Left ventricle myocardium inferior (tissue), 1 donor: ENCODE data around the gene CRELD2. TPM values are rescaled to one million over a fixed set of nuclear protein-coding genes. Genes with fewer than 3 reads are reported as not detected.
A peak's percentile ranks its signal among the peaks of the same experiment; 100 is the strongest.

Experiments
- DNase-seq: peaks from one replicate; pipeline ENCODE4 v3.0.0-alpha.2; 2020
- H3K27ac ChIP-seq: fragments of 200-600 bp; replicated peaks from 2 replicates; pipeline ENCODE4 v1.8.0; 2021
- H3K27me3 ChIP-seq: fragments of 200-600 bp; 2 replicates; pipeline ENCODE4 v1.8.0; 2021; ENCODE audit warnings: low read depth
- H3K36me3 ChIP-seq: fragments of 200-600 bp; 2 replicates; pipeline ENCODE4 v1.8.0; 2021
- H3K4me1 ChIP-seq: fragments of 200-600 bp; 2 replicates; pipeline ENCODE4 v1.8.0; 2021
- H3K4me3 ChIP-seq: fragments of 200-600 bp; 2 replicates; pipeline ENCODE4 v1.8.0; 2021; ENCODE audit warnings: mild to moderate bottlenecking, moderate library complexity
- H3K9me3 ChIP-seq: fragments of 200-600 bp; replicated peaks from 2 replicates; pipeline ENCODE4 v1.8.0; 2021
- intact Hi-C: fragments of 100-400 bp; cut with micrococcal nuclease; formaldehyde crosslinking; loops from one replicate; pipeline ENCODE4 v1.11.0; 2022
- microRNA-seq: library from miRNA; unstranded; fragments of <30 nt; microRNA quantifications from one replicate; pipeline ENCODE4 v1.2.0, GENCODE V29; 2020
- total RNA-seq: library from RNA; stranded (reverse); fragmentation: NEBNext Ultra II Directional; extraction: Animal tissue kit (Norgen Biotek cat#: 25700); gene quantifications from one replicate; pipeline ENCODE4 v1.2.1, GENCODE V29; 2021
- TF ChIP-seq, protein P1 (sequence below): fragments of 200-600 bp; IDR thresholded peaks from 2 replicates; pipeline ENCODE4 v1.8.0; 2021; ENCODE audit warnings: antibody characterized with exemption, mild to moderate bottlenecking, borderline replicate concordance
- donor health status: DM: no; HTN: yes; CAD: no; lungs with severe emphysema.

Gene CRELD2
- total RNA-seq, 1 donor from 2014 or later: 25.5 TPM

GRCh38 chr22:49972163-49973017 lies 54.0 kb downstream of the CRELD2 start:
- H3K9me3 ChIP-seq: no peaks in the 10 kb centered on the region
- peak; percentile 16 for DNase-seq
- TF ChIP-seq, protein P1, sequence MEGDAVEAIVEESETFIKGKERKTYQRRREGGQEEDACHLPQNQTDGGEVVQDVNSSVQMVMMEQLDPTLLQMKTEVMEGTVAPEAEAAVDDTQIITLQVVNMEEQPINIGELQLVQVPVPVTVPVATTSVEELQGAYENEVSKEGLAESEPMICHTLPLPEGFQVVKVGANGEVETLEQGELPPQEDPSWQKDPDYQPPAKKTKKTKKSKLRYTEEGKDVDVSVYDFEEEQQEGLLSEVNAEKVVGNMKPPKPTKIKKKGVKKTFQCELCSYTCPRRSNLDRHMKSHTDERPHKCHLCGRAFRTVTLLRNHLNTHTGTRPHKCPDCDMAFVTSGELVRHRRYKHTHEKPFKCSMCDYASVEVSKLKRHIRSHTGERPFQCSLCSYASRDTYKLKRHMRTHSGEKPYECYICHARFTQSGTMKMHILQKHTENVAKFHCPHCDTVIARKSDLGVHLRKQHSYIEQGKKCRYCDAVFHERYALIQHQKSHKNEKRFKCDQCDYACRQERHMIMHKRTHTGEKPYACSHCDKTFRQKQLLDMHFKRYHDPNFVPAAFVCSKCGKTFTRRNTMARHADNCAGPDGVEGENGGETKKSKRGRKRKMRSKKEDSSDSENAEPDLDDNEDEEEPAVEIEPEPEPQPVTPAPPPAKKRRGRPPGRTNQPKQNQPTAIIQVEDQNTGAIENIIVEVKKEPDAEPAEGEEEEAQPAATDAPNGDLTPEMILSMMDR: no peak
- H3K4me3 ChIP-seq: peak overlapping the region; percentile 69
- intact Hi-C loops: no loop called here
- peak overlapping the region; percentile 99 for H3K27ac ChIP-seq
- no peaks in the 10 kb centered on the region for H3K36me3 ChIP-seq
- H3K27me3 ChIP-seq: no peaks in the 10 kb centered on the region
- H3K4me1 ChIP-seq: peaks cover 49% of the 10 kb centered on the region

GRCh38 chr22:49973018-49973961 lies 54.9 kb downstream of the CRELD2 start:
- H3K36me3 ChIP-seq: no peaks in the 10 kb centered on the region
- intact Hi-C loops: no loop called here
- no peak overlapping the region for H3K4me3 ChIP-seq
- no peaks in the 10 kb centered on the region for H3K9me3 ChIP-seq
- H3K27me3 ChIP-seq: no peaks in the 10 kb centered on the region
- H3K27ac ChIP-seq: no peak overlapping the region
- peaks cover 40% of the 10 kb centered on the region for H3K4me1 ChIP-seq
- DNase-seq: no peak
- TF ChIP-seq, protein P1: no peak

DNA sequence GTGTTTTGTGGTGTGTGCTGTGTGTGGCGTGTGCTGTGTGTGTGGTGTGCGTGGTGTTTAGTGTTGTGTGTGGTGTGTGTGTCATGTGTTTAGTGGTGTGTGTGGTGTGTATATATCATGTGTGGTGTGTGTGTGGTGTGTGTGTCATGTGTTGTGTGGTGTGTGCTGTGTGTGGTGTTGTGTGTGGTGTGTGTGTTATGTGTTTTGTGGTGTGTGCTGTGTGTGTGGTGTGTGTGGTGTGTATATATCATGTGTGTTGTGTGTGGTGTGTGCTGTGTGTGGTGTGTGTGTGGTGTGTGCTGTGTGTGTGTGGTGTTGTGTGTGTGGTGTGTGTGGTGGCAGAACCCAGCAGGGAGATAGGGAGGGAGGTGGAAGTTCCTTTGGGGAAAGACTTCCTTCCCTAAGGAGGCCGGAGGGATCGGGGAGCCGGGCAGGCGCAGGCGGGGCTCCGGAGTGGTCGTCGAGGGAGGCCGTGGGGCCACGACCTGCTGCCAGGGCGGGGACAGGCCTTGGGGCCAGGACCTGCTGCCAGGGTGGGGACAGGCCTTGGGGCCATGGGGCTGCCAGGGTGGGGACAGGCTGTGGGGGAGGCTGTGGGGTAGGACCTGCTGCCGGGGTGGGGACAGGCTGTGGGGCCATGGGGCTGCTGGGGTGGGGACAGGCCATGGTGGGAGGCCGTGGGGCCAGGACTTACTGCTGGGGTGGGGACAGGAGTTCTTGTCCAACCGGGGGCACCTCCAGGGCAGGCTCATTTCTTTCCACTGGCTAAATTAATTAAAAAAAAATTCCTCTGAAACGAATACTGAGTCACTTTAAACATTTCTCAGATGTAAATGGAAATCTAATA lies 57.3 kb downstream of the CRELD2 start:
- DNase-seq: peak; percentile 12
- Histone ChIP-seq H3K9me3 (peaks cover 11% of the 10 kb centered on the region), H3K4me1 (peaks cover 17% of the 10 kb centered on the region), H3K4me3 (no peak overlapping the region), H3K27ac (no peak overlapping the region), H3K27me3 (no peaks in the 10 kb centered on the region), H3K36me3 (no peaks in the 10 kb centered on the region)
- intact Hi-C loops: no loop called here
- TF ChIP-seq, protein P1: no peak

GRCh38 chr22:49976439-49977175 lies 58.2 kb downstream of the CRELD2 start:
- intact Hi-C loops: no loop called here
- Histone ChIP-seq H3K9me3 (peaks cover 11% of the 10 kb centered on the region), H3K36me3 (no peaks in the 10 kb centered on the region), H3K4me3 (no peak overlapping the region), H3K4me1 (peaks cover 8% of the 10 kb centered on the region), H3K27me3 (no peaks in the 10 kb centered on the region), H3K27ac (no peak overlapping the region)
- TF ChIP-seq, protein P1: no peak
- DNase-seq: no peak

Small RNAs within 50 kb of the gene (microRNA-seq; reads per million reads assigned to microRNA genes)
- not detected for gene MIR6821

Other genes with a start within 250 kb of the CRELD2 start
- gene BRD1, start 90.8 kb upstream of the CRELD2 start, total RNA-seq: 14.9 TPM
- 4.1 TPM for gene ZBED4, start 64.8 kb upstream of the CRELD2 start, total RNA-seq
- gene ALG12, start 196 bp upstream of the CRELD2 start, total RNA-seq: 17.0 TPM
- 57.1 TPM for gene PIM3, start 42.1 kb downstream of the CRELD2 start, total RNA-seq
- gene IL17REL, start 94.1 kb downstream of the CRELD2 start, total RNA-seq: not detected
- not detected for gene TTLL8, start 139.7 kb downstream of the CRELD2 start, total RNA-seq
- gene MLC1, start 166.8 kb downstream of the CRELD2 start, total RNA-seq: 0.66 TPM
- gene MOV10L1, start 171.4 kb downstream of the CRELD2 start, total RNA-seq: 0.49 TPM